HUDEP-2 (cell line): ENCODE data around the gene TRIM31.

ENCODE experiments used
- DNase-seq, 76 experiments: peaks; one replicate each; lab custom pipeline; 2025; ENCODE audit not compliant: unreplicated experiment in 76 of 76; lab: John Stamatoyannopoulos, UW

Gene TRIM31

GRCh38 chr6:30113003-30113759, at the start of gene TRIM31:
TSS of gene TRIM31 (minus strand) at chr6:30113090. CDS start at chr6:30112805, 285 bp downstream.
- no peak for DNase-seq

- no peak for DNase-seq
Measured at GRCh38 chr6:30162265-30163089, 49.6 kb upstream of the TRIM31 start.

GRCh38 chr6:30160785-30161531, 48.1 kb upstream of the TRIM31 start, which contains the start of gene TRIM10:
TSS of gene TRIM10 (minus strand) at chr6:30161211. CDS start at chr6:30160858, 353 bp downstream.
- DNase-seq: peak in 70 of 76 experiments; percentile 34 to 96 (median 74)

GRCh38 chr6:30160008-30160784, 47.3 kb upstream of the TRIM31 start:
- no peak for DNase-seq

GRCh38 chr6:30158475-30159040, 45.7 kb upstream of the TRIM31 start:
- no peak for DNase-seq

GRCh38 chr6:30157999-30158398, 45.1 kb upstream of the TRIM31 start:
- DNase-seq: no peak

GRCh38 chr6:30157581-30157980, 44.7 kb upstream of the TRIM31 start:
- DNase-seq: no peak

GRCh38 chr6:30156774-30157173, 43.9 kb upstream of the TRIM31 start:
- no peak for DNase-seq

- peak in 6 of 76 experiments; percentile 9 to 32 (median 14) for DNase-seq
Measured at GRCh38 chr6:30156262-30156599, 43.3 kb upstream of the TRIM31 start.

- no peak for DNase-seq
Measured at GRCh38 chr6:30155520-30156261, 42.8 kb upstream of the TRIM31 start.

GRCh38 chr6:30154709-30155519, 42.0 kb upstream of the TRIM31 start:
- DNase-seq: peak in 1 of 76 experiments; percentile 29

GRCh38 chr6:30154061-30154460, 41.2 kb upstream of the TRIM31 start:
- no peak for DNase-seq

GRCh38 chr6:30152910-30153610, 40.2 kb upstream of the TRIM31 start:
- no peak for DNase-seq

GRCh38 chr6:30152016-30152673, 39.3 kb upstream of the TRIM31 start:
- peak in 23 of 76 experiments; percentile 10 to 65 (median 33) for DNase-seq

- peak in 7 of 76 experiments; percentile 12 to 33 (median 17) for DNase-seq
Measured at GRCh38 chr6:30151580-30151979, 38.7 kb upstream of the TRIM31 start.

GRCh38 chr6:30150671-30151395, 37.9 kb upstream of the TRIM31 start:
- DNase-seq: no peak
